SK-N-SH (cell line): Measurements from ENCODE around the gene DENND5B.
"Not testable (repeated sequence)": the region's sequence is repeated elsewhere in the genome, so short reads cannot be mapped to it uniquely, and the experiment has no call there.

Experiments used
- CTCF ChIP-seq: fragments of 200-600 bp; sonication (generic); IDR thresholded peaks from 2 replicates; pipeline ENCODE4 v1.6.1; 2017; ENCODE audit warnings: antibody characterized with exemption, mild to moderate bottlenecking, moderate library complexity
- EP300 ChIP-seq, 2 experiments: IDR thresholded peaks; 2 replicates each; pipeline versions ENCODE4 v1.4.0 to v1.6.1; 2012; ENCODE audit warnings: borderline replicate concordance in 1 of 2, low read depth in 1 of 2, low read length in 1 of 2
- FOSL2 ChIP-seq: IDR thresholded peaks from 2 replicates; pipeline ENCODE4 v1.4.0; 2012; ENCODE audit warnings: low read depth, mild to moderate bottlenecking, moderate library complexity, borderline replicate concordance
- GATA2 ChIP-seq: sonication (generic); formaldehyde crosslinking; IDR thresholded peaks from 2 replicates; pipeline ENCODE4 v1.5.0; 2020; ENCODE audit warnings: mild to moderate bottlenecking, missing genetic modification reagents
- IRF3 ChIP-seq: fragments of 150-350 bp; IDR thresholded peaks from 2 replicates; pipeline ENCODE4 v1.6.1; 2016; ENCODE audit warnings: mild to moderate bottlenecking, low read depth, low read length
- MXI1 ChIP-seq: IDR thresholded peaks from 2 replicates; pipeline ENCODE4 v1.6.1; 2012; ENCODE audit warnings: mild to moderate bottlenecking, low read depth, low read length, improper control_type of control experiment
- POLR2AphosphoS5 ChIP-seq: IDR thresholded peaks from 2 replicates; pipeline ENCODE4 v1.6.1; 2012; ENCODE audit warnings: low read depth, low read length
- RCOR1 ChIP-seq: fragments of 150-350 bp; IDR thresholded peaks from 2 replicates; pipeline ENCODE4 v1.6.1; 2017; ENCODE audit warnings: antibody characterized with exemption, low read length
- REST ChIP-seq: IDR thresholded peaks from 2 replicates; pipeline ENCODE4 v1.6.1; 2012; ENCODE audit warnings: mild to moderate bottlenecking, low read depth, low read length, moderate library complexity
- RFX5 ChIP-seq: IDR thresholded peaks from 2 replicates; pipeline ENCODE4 v1.6.1; 2012; ENCODE audit warnings: mild to moderate bottlenecking, improper control_type of control experiment, low read length
- SMC3 ChIP-seq: IDR thresholded peaks from 2 replicates; pipeline ENCODE4 v1.6.1; 2012; ENCODE audit warnings: low read depth, low read length, improper control_type of control experiment
- TAF1 ChIP-seq: IDR thresholded peaks from 2 replicates; pipeline ENCODE4 v1.6.1; 2012; ENCODE audit warnings: low read depth, mild to moderate bottlenecking, low read length, moderate library complexity, borderline replicate concordance
- YY1 ChIP-seq: IDR thresholded peaks from 2 replicates; pipeline ENCODE4 v1.4.0; 2012; ENCODE audit warnings: low read depth, mild to moderate bottlenecking
- ZBTB33 ChIP-seq: IDR thresholded peaks from 2 replicates; pipeline ENCODE4 v1.4.0; 2012; ENCODE audit warnings: low read depth, borderline replicate concordance

GRCh38 chr12:31375422-31375821 is 215.5 kb downstream of the DENND5B start:
- not testable (repeated sequence) for TF ChIP-seq FOSL2; RCOR1; CTCF; POLR2AphosphoS5; MXI1; EP300 (IDR thresholded peaks at IDR 0.05; ENCODE audit: borderline replicate concordance in 1 of 2, low read depth in 1 of 2, low read length in 1 of 2); SMC3; TAF1; REST; ZBTB33; YY1; RFX5; GATA2 (CRISPR knock-in tag); IRF3
